Sciatic nerve (tissue), 2 donors: ENCODE measurements around the gene MAMSTR. TPM values are rescaled to one million over a fixed set of nuclear protein-coding genes. Genes with fewer than 3 reads are reported as not detected.

Source experiments
- ATAC-seq: fragments of 200-7000 bp; cut with Tn5 transposase; one replicate; pipeline ENCODE4 v1.9.1; 2020; ENCODE audit warnings: mild to moderate bottlenecking, moderate library complexity
- DNase-seq: peaks from one replicate; pipeline ENCODE4 v3.0.0-alpha.2; 2020; ENCODE audit warnings: low spot score
- intact Hi-C: fragments of 100-400 bp; cut with DNase I; formaldehyde crosslinking; loops from one replicate; pipeline ENCODE4 v1.14.2; 2022
- total RNA-seq: library from RNA; stranded (reverse); fragmentation: NEBNext Ultra II Directional; extraction: Animal tissue kit (Norgen Biotek cat#: 25700); gene quantifications from one replicate; pipeline ENCODE4 v1.2.1, GENCODE V29; 2021
- donor health status: DM: no; HTN: no; CAD: no.
- donor health status: DM: no; HTN: no; CAD: no.

MAMSTR gene
- total RNA-seq, 1 donor from 2014 or later: 5.8 TPM

GRCh38 chr19:48673436-48674100 lies 46.0 kb downstream of the MAMSTR start:
- DNase-seq: no peak
- intact Hi-C loops: loop anchor here (10.0 kb wide), 1 partner anchor 171 kb away; no protein-coding TSS in a partner anchor
- ATAC-seq: no peak

- ATAC-seq (no peak), DNase-seq (no peak)
- intact Hi-C loops: loop anchor here (10.0 kb wide), 1 partner anchor 172 kb away; no protein-coding TSS in a partner anchor
Observed at GRCh38 chr19:48672994-48673393, 46.5 kb downstream of the MAMSTR start, which contains the start of gene NTN5. Gene NTN5 (minus strand): TSS chr19:48673017. CDS start chr19:48670986, 2,031 bp downstream.

DNA sequence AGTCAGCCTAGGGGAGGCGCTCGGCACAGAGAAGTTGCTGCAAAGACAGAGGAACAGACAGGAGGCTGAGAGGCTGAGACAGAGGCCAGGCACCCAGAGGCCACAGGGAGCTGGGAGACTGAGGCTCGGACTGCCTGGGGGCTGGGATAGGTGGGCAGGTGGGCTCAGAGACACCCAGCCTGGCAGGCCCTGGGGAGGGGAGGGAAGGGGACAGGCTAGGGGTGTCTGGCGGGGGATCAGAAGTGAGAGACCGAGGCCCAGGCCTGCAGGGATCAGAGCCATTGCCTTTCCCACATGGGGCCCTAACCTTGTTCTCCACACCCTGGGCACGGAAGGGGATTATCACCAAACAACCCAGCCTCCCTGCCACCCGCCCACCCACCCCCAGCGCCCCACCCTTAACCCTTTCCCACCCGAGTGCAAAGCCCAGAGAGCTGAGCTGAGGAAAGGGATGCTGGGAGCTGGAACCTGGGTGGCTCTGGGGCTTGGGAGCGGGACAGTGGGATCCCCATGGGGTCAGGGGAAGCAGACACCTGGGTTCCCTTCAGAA lies 48.0 kb downstream of the MAMSTR start:
- intact Hi-C loops: loop anchor here (10.0 kb wide), 1 partner anchor 173 kb away; no protein-coding TSS in a partner anchor
- no peak for ATAC-seq
- DNase-seq: no peak

DNA sequence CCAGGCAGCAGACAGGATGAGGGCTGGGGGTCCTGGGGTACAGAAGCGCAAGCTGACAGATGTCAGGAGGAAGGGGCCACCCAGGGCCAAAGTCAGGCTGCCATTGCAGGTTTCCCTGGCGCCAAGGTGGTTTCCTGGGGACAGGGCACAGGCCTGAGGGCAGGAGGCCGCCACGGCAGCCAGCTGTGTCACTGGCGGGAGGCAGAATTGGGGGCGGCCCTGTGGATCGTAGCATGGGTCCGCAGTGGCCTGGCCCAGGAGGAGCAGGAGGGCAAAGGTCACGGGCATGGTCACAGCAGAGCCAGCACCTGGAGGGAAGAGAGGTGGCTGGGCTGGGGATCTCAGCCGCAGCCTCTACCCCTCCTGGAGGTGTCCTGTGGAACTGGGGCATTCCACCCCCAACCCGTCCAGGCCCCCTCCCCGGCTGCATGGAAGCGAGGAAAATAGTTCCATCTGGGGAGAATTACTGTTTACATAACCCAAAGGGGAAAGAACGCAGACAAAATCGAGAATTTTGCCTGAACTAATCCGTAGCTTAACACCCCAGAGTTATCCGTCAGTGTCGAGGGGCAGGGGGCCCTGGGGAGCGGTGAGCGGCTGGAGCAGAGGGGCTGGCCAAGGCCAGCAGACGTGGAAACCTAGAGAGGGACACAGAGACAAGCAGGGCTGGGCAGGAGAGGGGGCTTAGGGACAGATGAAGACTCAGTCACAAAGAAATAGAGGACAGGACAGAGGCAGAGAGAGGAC lies 48.7 kb downstream of the MAMSTR start:
- intact Hi-C loops: loop anchor here (10.0 kb wide), 1 partner anchor 174 kb away; no protein-coding TSS in a partner anchor
- DNase-seq: no peak
- ATAC-seq: no peak

DNA sequence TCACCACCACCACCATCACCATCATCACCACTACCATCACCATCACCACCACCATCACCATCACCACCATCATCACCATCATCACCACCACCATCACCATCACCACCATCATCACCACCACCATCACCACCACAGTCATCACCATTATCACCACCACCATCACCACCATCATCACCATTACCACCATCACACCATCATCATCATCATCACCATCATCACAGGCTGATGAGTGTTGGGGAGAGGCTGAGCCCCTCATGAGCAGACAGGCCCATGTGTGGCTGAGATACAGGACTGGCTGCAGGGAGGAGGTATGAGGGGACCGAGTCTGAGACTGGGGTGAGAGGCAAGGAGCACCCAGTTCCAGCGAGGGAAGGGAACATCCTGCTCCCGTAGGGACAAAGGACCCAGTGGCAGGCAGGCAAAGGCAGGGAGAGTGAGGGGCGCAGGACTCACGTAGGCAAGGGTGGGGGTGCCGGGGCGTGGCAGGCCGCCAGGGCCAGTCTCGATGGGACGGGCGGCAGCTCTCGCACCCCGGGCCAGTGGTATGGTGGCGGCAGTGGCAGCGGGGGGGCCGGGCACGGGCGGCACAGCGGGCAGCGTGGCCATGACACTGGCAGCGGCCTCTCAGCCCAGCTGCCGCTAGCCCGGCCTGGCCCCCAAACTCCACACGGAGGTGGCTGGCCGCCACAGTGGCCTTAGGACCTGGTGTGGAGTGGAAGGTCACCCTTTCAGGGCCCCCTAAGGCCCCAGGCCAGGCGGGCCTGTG lies 49.4 kb downstream of the MAMSTR start:
- intact Hi-C loops: loop anchor here (10.0 kb wide), 1 partner anchor 175 kb away; no protein-coding TSS in a partner anchor
- DNase-seq: no peak
- no peak for ATAC-seq

DNA sequence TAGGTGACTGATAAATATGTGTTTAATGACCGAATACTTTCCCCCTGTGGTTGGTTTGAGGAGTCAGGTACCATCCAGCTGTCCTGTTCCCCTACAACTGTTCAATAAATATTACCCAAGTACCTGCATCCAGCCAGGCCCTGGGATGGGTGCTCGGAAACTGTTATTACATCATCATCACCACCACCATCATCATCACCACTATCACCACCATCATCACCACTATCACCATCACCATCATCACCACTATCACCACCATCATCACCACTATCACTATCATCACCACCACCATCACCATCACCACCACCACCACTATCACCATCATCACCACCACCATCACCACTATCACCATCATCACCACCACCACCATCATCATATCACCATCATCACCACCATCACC lies 50.8 kb downstream of the MAMSTR start:
- ATAC-seq: no peak
- DNase-seq: no peak
- intact Hi-C loops: no loop called here

DNA sequence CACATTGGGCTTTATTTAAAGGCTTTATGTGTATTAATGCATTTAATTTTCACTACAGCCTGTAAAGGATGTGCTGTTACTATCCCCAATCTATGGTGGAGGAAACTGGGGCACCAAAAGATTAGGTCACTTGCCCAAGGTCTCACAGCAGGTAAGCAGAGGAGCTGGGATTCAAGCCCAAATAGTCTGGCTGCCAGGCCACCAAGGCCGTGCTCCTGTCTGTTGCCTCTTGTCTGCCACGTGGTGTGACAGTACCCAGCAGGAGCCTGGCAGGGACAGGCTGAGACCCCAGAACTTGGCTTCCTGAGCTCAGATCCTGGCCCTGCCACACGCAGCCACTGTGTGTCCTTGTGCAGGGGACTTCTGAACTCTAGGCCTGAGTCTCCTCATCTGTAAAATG lies 51.2 kb downstream of the MAMSTR start:
- DNase-seq (no peak), ATAC-seq (no peak)

DNA sequence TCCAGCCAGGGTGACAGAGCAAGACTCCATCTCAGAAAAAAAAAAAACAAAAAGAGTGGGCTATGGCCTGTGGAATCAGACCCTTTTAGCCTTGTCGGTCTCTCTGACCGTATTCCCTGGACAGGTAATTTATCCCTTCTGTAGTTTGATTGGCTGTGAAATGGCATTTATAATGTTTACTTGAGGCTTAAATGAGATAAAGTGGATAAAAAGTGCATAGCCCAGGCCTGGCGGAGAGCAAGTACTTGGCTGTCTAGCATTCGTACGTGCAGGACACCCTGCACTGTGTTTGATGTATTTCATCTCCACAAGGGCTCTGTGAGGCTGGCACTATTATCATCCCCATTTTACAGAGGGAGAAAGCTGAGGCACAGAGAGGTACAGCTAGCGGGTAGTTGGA lies 53.7 kb downstream of the MAMSTR start:
- intact Hi-C loops: no loop called here
- no peak for DNase-seq
- ATAC-seq: no peak

More for the DNA sequence above, 51.2 kb downstream of the MAMSTR start:
- intact Hi-C loops: no loop called here

- DNase-seq (no peak), ATAC-seq (no peak)
- intact Hi-C loops: no loop called here
Observed at GRCh38 chr19:48664476-48664875, 55.0 kb downstream of the MAMSTR start.

DNA sequence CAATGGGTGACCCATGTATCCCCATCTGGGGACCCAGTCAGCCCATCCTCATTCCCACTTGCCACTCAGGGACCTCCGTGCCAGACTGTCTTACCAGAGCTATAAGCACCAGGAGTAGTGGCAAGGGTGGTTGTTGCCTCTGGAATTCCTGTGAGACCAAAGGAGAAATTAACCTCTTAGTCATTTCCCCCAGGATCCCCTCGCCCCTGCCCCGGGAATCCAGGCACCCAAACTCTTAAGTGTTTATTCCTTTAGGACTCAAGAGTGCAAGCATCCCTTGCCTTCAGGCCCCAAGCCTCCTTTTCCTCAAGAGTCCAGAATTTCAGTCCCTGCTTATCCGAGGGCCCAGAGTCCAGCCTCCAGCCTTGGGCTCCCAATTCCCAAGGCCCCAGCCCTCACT lies 55.9 kb downstream of the MAMSTR start:
- intact Hi-C loops: no loop called here
- DNase-seq: no peak
- ATAC-seq: no peak

Other genes with a start within 250 kb of the MAMSTR start
- gene LMTK3, start 207.9 kb downstream of the MAMSTR start, total RNA-seq: 0.76 TPM
- not detected for gene SULT2B1, start 167.6 kb downstream of the MAMSTR start, total RNA-seq
- gene SPACA4, start 113.0 kb downstream of the MAMSTR start, total RNA-seq: not detected
- not detected for gene FAM83E, start 104.6 kb downstream of the MAMSTR start, total RNA-seq
- gene RPL18, start 100.5 kb downstream of the MAMSTR start, total RNA-seq: 789 TPM
- gene SPHK2, start 100.2 kb downstream of the MAMSTR start, total RNA-seq: 21.5 TPM
- 13.7 TPM for gene DBP, start 82.3 kb downstream of the MAMSTR start, total RNA-seq
- 10.5 TPM for gene CA11, start 73.5 kb downstream of the MAMSTR start, total RNA-seq
- 1.4 TPM for gene NTN5, start 46.7 kb downstream of the MAMSTR start, total RNA-seq
- not detected for gene FUT2, start 23.8 kb downstream of the MAMSTR start, total RNA-seq
- 28.0 TPM for gene RASIP1, start 20.9 kb upstream of the MAMSTR start, total RNA-seq
- gene IZUMO1, start 27.2 kb upstream of the MAMSTR start, total RNA-seq: 0.27 TPM
- 3.6 TPM for gene FUT1, start 32.9 kb upstream of the MAMSTR start, total RNA-seq
- gene FGF21, start 35.8 kb upstream of the MAMSTR start, total RNA-seq: not detected
- 38.0 TPM for gene BCAT2, start 91.3 kb upstream of the MAMSTR start, total RNA-seq
- 22.2 TPM for gene HSD17B14, start 116.8 kb upstream of the MAMSTR start, total RNA-seq
- gene PLEKHA4, start 148.9 kb upstream of the MAMSTR start, total RNA-seq: 519 TPM
- 95.8 TPM for gene PPP1R15A, start 152.7 kb upstream of the MAMSTR start, total RNA-seq
- gene TULP2, start 179.0 kb upstream of the MAMSTR start, total RNA-seq: 1.1 TPM
- gene NUCB1, start 180.6 kb upstream of the MAMSTR start, total RNA-seq: 262 TPM
- 1.1 TPM for gene DHDH, start 214.0 kb upstream of the MAMSTR start, total RNA-seq
- 48.0 TPM for gene BAX, start 235.2 kb upstream of the MAMSTR start, total RNA-seq
- 3,094 TPM for gene FTL, start 245.6 kb upstream of the MAMSTR start, total RNA-seq